ENCODE measurements around the gene RBMS3.

DNA sequence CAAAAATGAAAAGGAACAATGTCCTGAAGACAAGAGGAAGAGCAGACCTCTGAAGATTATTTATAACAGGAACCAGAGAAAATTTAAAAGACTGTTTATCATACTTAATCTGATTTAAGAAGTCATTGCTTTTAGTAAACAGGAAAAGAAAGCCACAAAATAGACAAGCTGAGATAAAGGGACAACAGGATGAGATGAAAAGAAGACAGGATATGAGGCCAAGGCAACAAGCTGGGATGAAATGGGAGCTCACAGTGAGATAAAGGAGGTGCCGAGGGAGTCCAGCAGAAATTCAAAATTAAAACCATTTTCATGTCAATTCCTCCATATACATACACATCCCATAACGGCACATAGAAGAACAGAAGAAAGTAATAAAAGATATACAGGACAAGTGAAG is 277.0 kb downstream of the RBMS3 start:
- no peak for TF ChIP-seq FOSL1 (IDR thresholded peaks at IDR 0.05; ENCODE audit: insufficient read depth, low read depth, low read length)
- TF ChIP-seq POLR2A (IDR thresholded peaks at IDR 0.05; ENCODE audit: control extremely low read depth in 1 of 2, low read depth in 2 of 2, low read length in 2 of 2): no peak
- TF ChIP-seq SIN3A (conservative IDR thresholded peaks at IDR 0.05 in 1 of 2, IDR thresholded peaks at IDR 0.05 in 1 of 2; ENCODE audit: low read depth in 1 of 2, low read length in 2 of 2): no peak
- no peak for TF ChIP-seq SUZ12 (IDR thresholded peaks at IDR 0.05; ENCODE audit: low read length)
- no peak for TF ChIP-seq CHD2 (IDR thresholded peaks at IDR 0.05; ENCODE audit: low read length)
- no peak for TF ChIP-seq USF2 (IDR thresholded peaks at IDR 0.05; ENCODE audit: low read length)
- TF ChIP-seq MAX (IDR thresholded peaks at IDR 0.05): no peak
- no peak for TF ChIP-seq HDAC6 (IDR thresholded peaks at IDR 0.05; ENCODE audit: low read depth, low read length)
- TF ChIP-seq, protein P1, sequence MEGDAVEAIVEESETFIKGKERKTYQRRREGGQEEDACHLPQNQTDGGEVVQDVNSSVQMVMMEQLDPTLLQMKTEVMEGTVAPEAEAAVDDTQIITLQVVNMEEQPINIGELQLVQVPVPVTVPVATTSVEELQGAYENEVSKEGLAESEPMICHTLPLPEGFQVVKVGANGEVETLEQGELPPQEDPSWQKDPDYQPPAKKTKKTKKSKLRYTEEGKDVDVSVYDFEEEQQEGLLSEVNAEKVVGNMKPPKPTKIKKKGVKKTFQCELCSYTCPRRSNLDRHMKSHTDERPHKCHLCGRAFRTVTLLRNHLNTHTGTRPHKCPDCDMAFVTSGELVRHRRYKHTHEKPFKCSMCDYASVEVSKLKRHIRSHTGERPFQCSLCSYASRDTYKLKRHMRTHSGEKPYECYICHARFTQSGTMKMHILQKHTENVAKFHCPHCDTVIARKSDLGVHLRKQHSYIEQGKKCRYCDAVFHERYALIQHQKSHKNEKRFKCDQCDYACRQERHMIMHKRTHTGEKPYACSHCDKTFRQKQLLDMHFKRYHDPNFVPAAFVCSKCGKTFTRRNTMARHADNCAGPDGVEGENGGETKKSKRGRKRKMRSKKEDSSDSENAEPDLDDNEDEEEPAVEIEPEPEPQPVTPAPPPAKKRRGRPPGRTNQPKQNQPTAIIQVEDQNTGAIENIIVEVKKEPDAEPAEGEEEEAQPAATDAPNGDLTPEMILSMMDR (IDR thresholded peaks at IDR 0.05; ENCODE audit: control extremely low read depth in 1 of 3, insufficient read depth in 1 of 3, low read depth in 1 of 3, low read length in 3 of 3): no peak
- TF ChIP-seq POLR2AphosphoS5 (IDR thresholded peaks at IDR 0.05; ENCODE audit: low read depth, low read length): no peak
- TF ChIP-seq EZH2 (IDR thresholded peaks at IDR 0.05; ENCODE audit: low read depth, low read length, severe bottlenecking): no peak
- TF ChIP-seq EP300 (IDR thresholded peaks at IDR 0.05; ENCODE audit: borderline replicate concordance in 1 of 2, low read depth in 2 of 2, low read length in 2 of 2): no peak
- TF ChIP-seq SRF (IDR thresholded peaks at IDR 0.05; ENCODE audit: low read depth, low read length): no peak
